Heart left ventricle (tissue), 13 donors: ENCODE data around the gene CHMP1A.

Experiments
- CTCF ChIP-seq, 12 donors: fragments of 200-600 bp; sonication (generic) in 4 of 12; IDR thresholded peaks; one replicate each; pipeline versions ENCODE4 v1.5.0 to v1.8.0; 2018 to 2022; ENCODE audit warnings: antibody characterized with exemption in 12 of 12, mild to moderate bottlenecking in 5 of 12
- POLR2A ChIP-seq, 2 donors: fragments of 450-650 bp; IDR thresholded peaks; one replicate each; pipeline ENCODE4 v1.6.1; 2017; ENCODE audit warnings: antibody characterized with exemption in 2 of 2, mild to moderate bottlenecking in 2 of 2, moderate library complexity in 2 of 2
- donor health status: ischemic (EF 13 %, LVEDD 7.1; RV severe dilation, severe dysfunction).
- donor health status: DM: no; HTN: yes; CAD: no.
- donor health status: DM: no; HTN: no; CAD: no.
- donor health status: ischemic (EF 25% LVEDD 6.9; RV normal size, moderate dysfunction).
- donor health status: ischemic (EF 25% LVEDD 5.7; RV mildly dilated, moderate dysfunction).
- donor health status: ischemic (EF 35%, LVEDD 5.7; RV mildly dilated, moderate dysfunction).
- donor health status: nonischemic (EF 11% LVEDD 7.7; RV severe dilation, severe dysfunction).
- donor health status: DM: yes; HTN: yes; CAD: no.
- donor health status: PGD.
- donor health status: ischemic (EF 29% LVEDD 5.4; RV normal size, mild dysfunction).
- donor health status: nonischemic (EF 23%, LVEDD 6.1; RV moderate dilation, normal function).

GRCh38 chr16:89621136-89621697 lies 36.3 kb downstream of the CHMP1A start:
- TF ChIP-seq POLR2A (IDR thresholded peaks at IDR 0.05) (no peak), CTCF (IDR thresholded peaks at IDR 0.05) (no peak)
